ENCODE measurements around the gene HERC4. TPM values are rescaled to one million over a fixed set of nuclear protein-coding genes. Genes with fewer than 3 reads are reported as not detected.
"Not testable (repeated sequence)": the region's sequence is repeated elsewhere in the genome, so short reads cannot be mapped to it uniquely, and the experiment has no call there.

Gene HERC4
- total RNA-seq, 1 donor from 2014 or later: 74.2 TPM

DNA sequence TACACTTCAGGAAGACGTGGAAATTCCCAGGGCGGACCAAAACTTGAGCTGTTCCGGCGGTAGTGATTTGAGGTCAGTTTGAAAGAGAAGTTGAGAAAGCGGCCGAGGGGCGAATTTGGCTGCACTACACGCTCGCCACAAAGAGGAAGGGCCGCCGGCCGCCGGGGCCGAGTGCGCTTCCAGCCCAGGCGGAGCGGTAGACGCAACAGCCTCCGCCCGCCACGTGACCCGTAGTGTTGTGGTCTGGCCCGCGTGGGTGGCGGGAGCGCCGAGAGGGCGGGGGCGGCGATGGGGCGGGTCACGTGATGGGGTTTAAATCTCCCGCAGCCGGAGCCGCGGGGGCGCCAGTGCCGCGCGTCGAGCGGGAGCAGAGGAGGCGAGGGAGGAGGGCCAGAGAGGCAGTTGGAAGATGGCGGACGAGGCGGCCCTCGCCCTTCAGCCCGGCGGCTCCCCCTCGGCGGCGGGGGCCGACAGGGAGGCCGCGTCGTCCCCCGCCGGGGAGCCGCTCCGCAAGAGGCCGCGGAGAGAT, 190.7 kb downstream of the HERC4 start, which contains the start of gene SIRT1:
Gene SIRT1 (plus strand): TSS at position 344 of the 529 bp plus-strand sequence. CDS start 66 bp downstream, at position 410.
- Histone ChIP-seq H3K4me3 (peak within 1 kb of the TSS; percentile 81), H4K20me1 (ENCODE audit: low read depth) (peaks cover 25% of the 10 kb centered on the region), H3K9me3 (ENCODE audit: low read depth) (no peaks in the 10 kb centered on the region), H3F3A (ENCODE audit: low read depth) (peaks cover 21% of the 10 kb centered on the region), H3K79me2 (ENCODE audit: low read depth) (peaks cover 46% of the 10 kb centered on the region), H2AFZ (replicated peaks) (peak within 1 kb of the TSS; percentile 71), H3K9ac (peak within 1 kb of the TSS; percentile 90), H3K27ac (peak within 1 kb of the TSS; percentile 94), H3K36me3 (peaks cover 18% of the 10 kb centered on the region), H3K4me2 (peak within 1 kb of the TSS; percentile 73), H3K27me3 (no peaks in the 10 kb centered on the region), H3K4me1 (no peaks in the 10 kb centered on the region)
- peak; percentile 98 for DNase-seq (ENCODE audit: low spot score)
- Mint-ChIP-seq H3K4me1 (peaks cover 12% of the 10 kb centered on the region), H3K9me3 (no peaks in the 10 kb centered on the region), H3K27me3 (ENCODE audit: insufficient read depth, low read depth) (peaks cover 10% of the 10 kb centered on the region), H3K4me3 (peak within 1 kb of the TSS; percentile 94), H3K36me3 (peaks cover 24% of the 10 kb centered on the region), H3K27ac (peak within 1 kb of the TSS; percentile 91)
- TF ChIP-seq EZH2 (IDR thresholded peaks at IDR 0.05) (peak; percentile 6), EZH2phosphoT487 (IDR thresholded peaks at IDR 0.05) (no peak)
- TF ChIP-seq, protein P1, sequence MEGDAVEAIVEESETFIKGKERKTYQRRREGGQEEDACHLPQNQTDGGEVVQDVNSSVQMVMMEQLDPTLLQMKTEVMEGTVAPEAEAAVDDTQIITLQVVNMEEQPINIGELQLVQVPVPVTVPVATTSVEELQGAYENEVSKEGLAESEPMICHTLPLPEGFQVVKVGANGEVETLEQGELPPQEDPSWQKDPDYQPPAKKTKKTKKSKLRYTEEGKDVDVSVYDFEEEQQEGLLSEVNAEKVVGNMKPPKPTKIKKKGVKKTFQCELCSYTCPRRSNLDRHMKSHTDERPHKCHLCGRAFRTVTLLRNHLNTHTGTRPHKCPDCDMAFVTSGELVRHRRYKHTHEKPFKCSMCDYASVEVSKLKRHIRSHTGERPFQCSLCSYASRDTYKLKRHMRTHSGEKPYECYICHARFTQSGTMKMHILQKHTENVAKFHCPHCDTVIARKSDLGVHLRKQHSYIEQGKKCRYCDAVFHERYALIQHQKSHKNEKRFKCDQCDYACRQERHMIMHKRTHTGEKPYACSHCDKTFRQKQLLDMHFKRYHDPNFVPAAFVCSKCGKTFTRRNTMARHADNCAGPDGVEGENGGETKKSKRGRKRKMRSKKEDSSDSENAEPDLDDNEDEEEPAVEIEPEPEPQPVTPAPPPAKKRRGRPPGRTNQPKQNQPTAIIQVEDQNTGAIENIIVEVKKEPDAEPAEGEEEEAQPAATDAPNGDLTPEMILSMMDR (IDR thresholded peaks at IDR 0.05): no peak

DNA sequence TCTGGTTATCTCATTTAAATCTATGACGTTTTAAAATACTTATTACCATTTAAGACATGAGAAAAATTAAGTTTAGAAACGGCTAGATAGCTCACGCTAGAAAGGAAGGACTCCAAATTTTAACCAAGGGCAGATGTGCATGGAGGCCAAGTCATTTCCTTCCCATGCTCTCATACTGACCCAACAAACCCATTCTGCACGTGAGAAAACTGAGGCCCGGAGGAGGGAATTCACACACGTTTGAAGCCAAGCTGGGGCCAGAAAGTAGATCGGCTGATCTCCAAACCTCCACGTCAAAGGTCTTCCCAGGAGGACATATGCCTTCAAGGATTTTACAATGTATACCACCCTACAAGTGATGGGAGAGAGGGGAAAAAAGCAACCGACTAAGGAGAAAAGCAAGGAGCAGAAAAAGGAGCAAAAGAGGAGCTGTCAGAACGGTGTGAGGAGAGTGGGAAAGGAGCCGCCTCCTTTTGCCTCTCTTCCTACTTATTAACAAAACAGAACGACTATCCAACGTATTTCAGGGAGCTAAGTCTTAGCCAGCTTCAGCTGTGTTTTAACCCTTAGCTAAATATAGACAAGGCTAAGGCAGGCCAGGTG, 191.3 kb downstream of the HERC4 start:
- peaks cover 40% of the 10 kb centered on the region for H3K79me2 ChIP-seq (ENCODE audit: low read depth)
- peak overlapping the region; percentile 73 for H3K4me2 ChIP-seq
- H3K27ac ChIP-seq: peak overlapping the region; percentile 94
- H3K4me1 Mint-ChIP-seq: peaks cover 12% of the 10 kb centered on the region
- H3K36me3 Mint-ChIP-seq: peaks cover 18% of the 10 kb centered on the region
- H2AFZ ChIP-seq (replicated peaks): peak overlapping the region; percentile 71
- H3K9me3 Mint-ChIP-seq: no peaks in the 10 kb centered on the region
- peak overlapping the region; percentile 93 for H3K4me3 Mint-ChIP-seq
- H3K9me3 ChIP-seq (ENCODE audit: low read depth): no peaks in the 10 kb centered on the region
- H3K27ac Mint-ChIP-seq: peak overlapping the region; percentile 91
- peaks cover 21% of the 10 kb centered on the region for H3F3A ChIP-seq (ENCODE audit: low read depth)
- no peak for DNase-seq (ENCODE audit: low spot score)
- TF ChIP-seq EZH2 (IDR thresholded peaks at IDR 0.05) (no peak), EZH2phosphoT487 (IDR thresholded peaks at IDR 0.05) (no peak)
- TF ChIP-seq, protein P1 (IDR thresholded peaks at IDR 0.05): no peak
- no peak overlapping the region for H3K9ac ChIP-seq
- H3K27me3 ChIP-seq: no peaks in the 10 kb centered on the region
- no peaks in the 10 kb centered on the region for H3K4me1 ChIP-seq
- H3K4me3 ChIP-seq: peak overlapping the region; percentile 81
- H3K36me3 ChIP-seq: peaks cover 12% of the 10 kb centered on the region
- H3K27me3 Mint-ChIP-seq (ENCODE audit: insufficient read depth, low read depth): peaks cover 10% of the 10 kb centered on the region
- H4K20me1 ChIP-seq (ENCODE audit: low read depth): peaks cover 25% of the 10 kb centered on the region

DNA sequence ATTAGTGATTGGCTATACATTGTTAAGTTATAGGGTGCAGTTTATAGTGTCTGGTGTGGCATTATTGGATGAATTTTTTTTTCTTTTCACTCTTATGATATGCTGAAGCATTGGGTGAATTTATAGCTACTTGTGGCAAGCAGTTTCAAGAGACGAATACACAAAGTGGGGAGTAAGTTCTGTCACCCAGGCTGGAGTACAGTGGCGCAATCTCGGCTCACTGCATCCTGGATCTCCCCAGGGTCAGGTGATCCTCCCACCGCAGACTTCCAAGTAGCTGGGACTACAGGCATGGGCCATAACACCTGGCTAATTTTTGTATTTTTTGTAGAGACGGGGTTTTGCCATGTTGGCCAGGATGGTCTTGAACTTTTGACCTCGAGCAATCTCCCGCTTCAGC, 196.9 kb downstream of the HERC4 start:
- H3K79me2 ChIP-seq (ENCODE audit: low read depth): no peaks in the 10 kb centered on the region
- no peaks in the 10 kb centered on the region for H3K36me3 ChIP-seq
- H3K4me1 ChIP-seq: no peaks in the 10 kb centered on the region
- no peaks in the 10 kb centered on the region for H3K27me3 ChIP-seq
- H3K27ac Mint-ChIP-seq: no peak overlapping the region
- peaks cover 3% of the 10 kb centered on the region for H3K27me3 Mint-ChIP-seq (ENCODE audit: insufficient read depth, low read depth)
- no peaks in the 10 kb centered on the region for H3K9me3 Mint-ChIP-seq
- no peak overlapping the region for H3K9ac ChIP-seq
- peaks cover 2% of the 10 kb centered on the region for H3F3A ChIP-seq (ENCODE audit: low read depth)
- DNase-seq (ENCODE audit: low spot score): no peak
- H3K27ac ChIP-seq: no peak overlapping the region
- H3K9me3 ChIP-seq (ENCODE audit: low read depth): no peaks in the 10 kb centered on the region
- no peaks in the 10 kb centered on the region for H3K36me3 Mint-ChIP-seq
- no peaks in the 10 kb centered on the region for H4K20me1 ChIP-seq (ENCODE audit: low read depth)
- no peak overlapping the region for H2AFZ ChIP-seq (replicated peaks)
- H3K4me2 ChIP-seq: no peak overlapping the region
- no peak for TF ChIP-seq EZH2phosphoT487 (IDR thresholded peaks at IDR 0.05)
- no peak for TF ChIP-seq EZH2 (IDR thresholded peaks at IDR 0.05)
- H3K4me3 ChIP-seq: no peak overlapping the region
- no peaks in the 10 kb centered on the region for H3K4me1 Mint-ChIP-seq
- no peak overlapping the region for H3K4me3 Mint-ChIP-seq

DNA sequence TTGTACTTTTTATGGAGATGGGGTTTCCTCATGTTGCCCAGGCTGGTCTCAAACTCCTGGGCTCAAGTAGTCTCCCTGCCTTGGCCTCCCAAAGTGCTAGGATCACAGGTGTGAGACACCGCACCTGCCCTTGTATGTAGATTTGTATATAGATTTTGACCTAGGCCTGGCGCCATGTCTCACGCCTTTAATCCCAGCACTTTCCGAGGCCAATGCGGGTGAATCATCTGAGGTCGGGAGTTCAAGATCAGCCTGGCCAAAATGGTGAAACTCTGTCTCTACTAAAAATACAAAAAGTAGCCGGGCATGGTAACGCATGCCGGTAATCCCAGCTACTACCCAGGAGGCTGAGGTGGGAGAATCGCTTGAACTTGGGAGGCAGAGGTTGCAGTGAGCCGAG, 197.7 kb downstream of the HERC4 start:
- not testable (repeated sequence) for H3K9ac ChIP-seq; H3K9me3 Mint-ChIP-seq; H3K27me3 Mint-ChIP-seq (ENCODE audit: insufficient read depth, low read depth); H3K27me3 ChIP-seq; H4K20me1 ChIP-seq (ENCODE audit: low read depth); H3F3A ChIP-seq (ENCODE audit: low read depth); H3K79me2 ChIP-seq (ENCODE audit: low read depth); H3K4me3 ChIP-seq; H3K4me1 ChIP-seq; H3K4me3 Mint-ChIP-seq; DNase-seq (ENCODE audit: low spot score); H3K4me2 ChIP-seq; H3K36me3 Mint-ChIP-seq; H3K36me3 ChIP-seq; H3K4me1 Mint-ChIP-seq; H3K27ac Mint-ChIP-seq; H2AFZ ChIP-seq (replicated peaks); H3K27ac ChIP-seq; H3K9me3 ChIP-seq (ENCODE audit: low read depth)

Data from neural progenitor cell (in vitro differentiated cells).